ENCODE results near the gene MINDY2.

MINDY2 gene

GRCh38 chr15:58775402-58775801 lies 4.3 kb downstream of the MINDY2 start:
- Histone ChIP-seq H3K9ac (ENCODE audit: low read depth, low read length) (no peak overlapping the region), H4K20me1 (ENCODE audit: insufficient read depth, low read length) (no peaks in the 10 kb centered on the region), H3K27ac (ENCODE audit: low read length) (no peak overlapping the region), H3K9me3 (ENCODE audit: insufficient read depth, low read length, severe bottlenecking) (no peaks in the 10 kb centered on the region), H3K4me2 (ENCODE audit: insufficient read depth, low read length) (no peak overlapping the region), H2AFZ (ENCODE audit: low read depth, low read length) (no peak overlapping the region), H3K4me1 (ENCODE audit: insufficient read depth, low read length) (peaks cover 38% of the 10 kb centered on the region), H3K27me3 (ENCODE audit: insufficient read depth, low read length, poor library complexity) (no peaks in the 10 kb centered on the region), H3K79me2 (ENCODE audit: insufficient read depth, low read length) (peaks cover 40% of the 10 kb centered on the region), H3K4me3 (ENCODE audit: low read depth in 1 of 2, low read length in 2 of 2) (no peak overlapping the region), H3K36me3 (ENCODE audit: insufficient read depth, low read length) (no peaks in the 10 kb centered on the region; the same call in 1 of the 2 replicates)
- ATAC-seq (ENCODE audit: insufficient read depth, low read depth) (no peak), DNase-seq (no peak)
- TF ChIP-seq CTCF (IDR thresholded peaks at IDR 0.05; ENCODE audit: borderline replicate concordance, extremely low read depth, low read length, poor library complexity, severe bottlenecking) = no peak
- no peak for TF ChIP-seq EZH2 (IDR thresholded peaks at IDR 0.05; ENCODE audit: borderline replicate concordance, low read depth, low read length, severe bottlenecking)

- no peak for DNase-seq
- H3K79me2 ChIP-seq (ENCODE audit: insufficient read depth, low read length) = peaks cover 35% of the 10 kb centered on the region
Measured at GRCh38 chr15:58777107-58777506, 6.0 kb downstream of the MINDY2 start.

GRCh38 chr15:58779554-58779953 lies 8.5 kb downstream of the MINDY2 start:
- no peaks in the 10 kb centered on the region for H3K27me3 ChIP-seq (ENCODE audit: insufficient read depth, low read length, poor library complexity)
- no peak overlapping the region for H3K27ac ChIP-seq (ENCODE audit: low read length)
- ATAC-seq (ENCODE audit: insufficient read depth, low read depth) (no peak), DNase-seq (no peak)
- H3K4me2 ChIP-seq (ENCODE audit: insufficient read depth, low read length) = no peak overlapping the region
- H3K9me3 ChIP-seq (ENCODE audit: insufficient read depth, low read length, severe bottlenecking) = no peaks in the 10 kb centered on the region
- TF ChIP-seq CTCF (IDR thresholded peaks at IDR 0.05; ENCODE audit: borderline replicate concordance, extremely low read depth, low read length, poor library complexity, severe bottlenecking) (no peak), EZH2 (IDR thresholded peaks at IDR 0.05; ENCODE audit: borderline replicate concordance, low read depth, low read length, severe bottlenecking) (no peak)
- H2AFZ ChIP-seq (ENCODE audit: low read depth, low read length) = no peak overlapping the region
- H3K4me3 ChIP-seq (ENCODE audit: low read depth in 1 of 2, low read length in 2 of 2) = no peak overlapping the region
- no peaks in the 10 kb centered on the region for H4K20me1 ChIP-seq (ENCODE audit: insufficient read depth, low read length)
- H3K9ac ChIP-seq (ENCODE audit: low read depth, low read length) = no peak overlapping the region
- peaks cover 7% of the 10 kb centered on the region for H3K4me1 ChIP-seq (ENCODE audit: insufficient read depth, low read length)
- H3K36me3 ChIP-seq (ENCODE audit: insufficient read depth, low read length) = no peaks in the 10 kb centered on the region
- H3K79me2 ChIP-seq (ENCODE audit: insufficient read depth, low read length) = peaks cover 15% of the 10 kb centered on the region

More at GRCh38 chr15:58777107-58777506, 6.0 kb downstream of the MINDY2 start:
- Histone ChIP-seq H3K36me3 (ENCODE audit: insufficient read depth, low read length) (no peaks in the 10 kb centered on the region), H3K9me3 (ENCODE audit: insufficient read depth, low read length, severe bottlenecking) (no peaks in the 10 kb centered on the region), H3K27ac (ENCODE audit: low read length) (no peak overlapping the region), H3K4me2 (ENCODE audit: insufficient read depth, low read length) (no peak overlapping the region), H3K9ac (ENCODE audit: low read depth, low read length) (no peak overlapping the region), H3K4me1 (ENCODE audit: insufficient read depth, low read length) (peaks cover 31% of the 10 kb centered on the region), H3K4me3 (ENCODE audit: low read depth in 1 of 2, low read length in 2 of 2) (no peak overlapping the region), H2AFZ (ENCODE audit: low read depth, low read length) (no peak overlapping the region), H4K20me1 (ENCODE audit: insufficient read depth, low read length) (no peaks in the 10 kb centered on the region), H3K27me3 (ENCODE audit: insufficient read depth, low read length, poor library complexity) (no peaks in the 10 kb centered on the region)
- ATAC-seq (ENCODE audit: insufficient read depth, low read depth) = no peak
- TF ChIP-seq CTCF (IDR thresholded peaks at IDR 0.05; ENCODE audit: borderline replicate concordance, extremely low read depth, low read length, poor library complexity, severe bottlenecking) (no peak), EZH2 (IDR thresholded peaks at IDR 0.05; ENCODE audit: borderline replicate concordance, low read depth, low read length, severe bottlenecking) (no peak)

- H3K4me2 ChIP-seq (ENCODE audit: insufficient read depth, low read length) = no peak overlapping the region
- H3K79me2 ChIP-seq (ENCODE audit: insufficient read depth, low read length) = no peaks in the 10 kb centered on the region
- DNase-seq (no peak), ATAC-seq (ENCODE audit: insufficient read depth, low read depth) (no peak)
- H3K4me3 ChIP-seq (ENCODE audit: low read depth in 1 of 2, low read length in 2 of 2) = no peak overlapping the region
- no peak overlapping the region for H3K9ac ChIP-seq (ENCODE audit: low read depth, low read length)
- no peaks in the 10 kb centered on the region for H3K27me3 ChIP-seq (ENCODE audit: insufficient read depth, low read length, poor library complexity)
- H3K27ac ChIP-seq (ENCODE audit: low read length) = no peak overlapping the region
- H2AFZ ChIP-seq (ENCODE audit: low read depth, low read length) = no peak overlapping the region
- TF ChIP-seq EZH2 (IDR thresholded peaks at IDR 0.05; ENCODE audit: borderline replicate concordance, low read depth, low read length, severe bottlenecking) (no peak), CTCF (IDR thresholded peaks at IDR 0.05; ENCODE audit: borderline replicate concordance, extremely low read depth, low read length, poor library complexity, severe bottlenecking) (no peak)
- no peaks in the 10 kb centered on the region for H4K20me1 ChIP-seq (ENCODE audit: insufficient read depth, low read length)
- no peaks in the 10 kb centered on the region for H3K9me3 ChIP-seq (ENCODE audit: insufficient read depth, low read length, severe bottlenecking)
- H3K4me1 ChIP-seq (ENCODE audit: insufficient read depth, low read length) = no peaks in the 10 kb centered on the region
- H3K36me3 ChIP-seq (ENCODE audit: insufficient read depth, low read length) = no peaks in the 10 kb centered on the region
Measured at GRCh38 chr15:58785355-58785754, 14.3 kb downstream of the MINDY2 start.
